ENCODE data around the gene MYL9. TPM values are rescaled to one million over a fixed set of nuclear protein-coding genes. Genes with fewer than 3 reads are reported as not detected.

Gene MYL9
- total and polyA plus RNA-seq, 2 experiments from 2014 or later: 29.7 to 100 TPM

GRCh38 chr20:36576081-36576445 is 34.7 kb downstream of the MYL9 start:
- peaks cover 27% of the 10 kb centered on the region for H3K27me3 Mint-ChIP-seq (ENCODE audit: insufficient read depth, low read depth, poor library complexity)
- Histone ChIP-seq H3K79me2 (replicated peaks; ENCODE audit: insufficient read depth) (peaks cover 50% of the 10 kb centered on the region), H3K36me3 (ENCODE audit: insufficient read depth) (peaks cover 17% of the 10 kb centered on the region), H3K27me3 (ENCODE audit: insufficient read depth) (no peaks in the 10 kb centered on the region), H3K4me2 (peak overlapping the region; percentile 96; the same call in 1 of the 2 replicates), H3K4me1 (ENCODE audit: insufficient read depth) (peaks cover 22% of the 10 kb centered on the region), H3K9me2 (ENCODE audit: insufficient read depth) (no peaks in the 10 kb centered on the region), H3F3A (replicated peaks; ENCODE audit: low read depth) (peaks cover 6% of the 10 kb centered on the region; the same call in 1 of the 2 replicates), H3K27ac (ENCODE audit: low read depth) (no peak overlapping the region), H4K20me1 (replicated peaks; ENCODE audit: insufficient read depth) (peaks cover 20% of the 10 kb centered on the region), H2AFZ (no peak overlapping the region), H3K4me3 (peak overlapping the region; percentile 92)
- H3K36me3 Mint-ChIP-seq (ENCODE audit: low read depth): peaks cover 34% of the 10 kb centered on the region
- H3K4me3 Mint-ChIP-seq: peak overlapping the region; percentile 94; the same call in 2 of the 3 replicates
- no peak for ATAC-seq
- TF ChIP-seq NANOG (IDR thresholded peaks at IDR 0.05; ENCODE audit: borderline replicate concordance) (no peak), ZNF331 (CRISPR knock-in tag; IDR thresholded peaks at IDR 0.05; ENCODE audit: low read depth) (no peak), ZNF462 (CRISPR knock-in tag; IDR thresholded peaks at IDR 0.05) (no peak), EZH2phosphoT487 (IDR thresholded peaks at IDR 0.05; ENCODE audit: unreplicated experiment) (no peak), POLR2AphosphoS5 (IDR thresholded peaks at IDR 0.05; ENCODE audit: low read depth) (no peak), CTCF (conservative IDR thresholded peaks at IDR 0.05; ENCODE audit: low read depth in 2 of 2) (no peak), EZH2 (IDR thresholded peaks at IDR 0.05; ENCODE audit: low read depth, unreplicated experiment) (no peak), JUNB (IDR thresholded peaks at IDR 0.05; ENCODE audit: unreplicated experiment) (no peak), ZNF114 (CRISPR knock-in tag; IDR thresholded peaks at IDR 0.05) (no peak), STAT1 (IDR thresholded peaks at IDR 0.05; ENCODE audit: unreplicated experiment) (no peak), CREB1 (CRISPR knock-in tag; IDR thresholded peaks at IDR 0.05; ENCODE audit: low read depth) (no peak), ETS1 (IDR thresholded peaks at IDR 0.05) (no peak), REST (IDR thresholded peaks at IDR 0.05; ENCODE audit: unreplicated experiment) (no peak)
- H3K9me3 Mint-ChIP-seq: no peaks in the 10 kb centered on the region
- no peak for DNase-seq (ENCODE audit: low spot score)
- H3K4me1 Mint-ChIP-seq: peaks cover 36% of the 10 kb centered on the region
- H3K27ac Mint-ChIP-seq: no peak overlapping the region

All from GM23338 (cell line).